ENCODE data around the gene S100A11. TPM values are rescaled to one million over a fixed set of nuclear protein-coding genes. Genes with fewer than 3 reads are reported as not detected.

Gene S100A11
- total and polyA plus RNA-seq, 2 donors (not counting 1 experiment from before 2014, with no cell fraction given) = 26.2 to 31.4 TPM

DNA sequence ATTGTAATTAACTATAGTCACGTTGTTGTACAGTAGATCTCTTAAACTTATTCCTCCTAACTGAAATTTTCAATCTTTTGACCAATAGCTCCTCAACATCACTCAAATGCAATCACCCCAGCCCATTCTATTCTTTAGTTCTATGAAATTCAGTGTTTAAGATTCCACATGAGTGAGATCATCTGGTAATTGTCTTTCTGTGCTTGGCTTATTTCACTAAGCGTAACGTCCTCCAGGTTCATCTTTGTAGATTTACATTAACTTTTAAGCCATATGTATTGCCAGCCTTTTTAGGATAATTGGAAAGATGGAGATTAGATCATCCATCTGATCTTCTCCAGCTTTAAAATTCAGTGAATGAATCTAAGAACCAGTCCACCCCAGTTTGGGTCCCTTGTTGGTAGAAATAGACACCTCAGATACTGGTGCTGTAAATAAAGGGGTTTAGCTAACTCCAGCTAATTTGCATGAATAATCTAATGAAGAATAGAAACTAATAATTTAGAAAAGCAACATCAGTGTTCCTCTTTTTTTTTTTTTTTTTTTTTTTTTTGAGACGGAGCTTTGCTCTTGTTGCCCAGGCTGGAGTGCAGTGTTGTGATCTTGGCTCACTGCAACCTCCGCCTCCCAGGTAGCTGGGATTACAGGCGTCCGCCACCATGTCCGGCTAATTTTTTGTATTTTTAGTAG lies 50.2 kb downstream of the S100A11 start:
- TF ChIP-seq EZH2 (IDR thresholded peaks at IDR 0.05; ENCODE audit: borderline replicate concordance, insufficient read depth, low read depth, low read length, poor library complexity, severe bottlenecking) = no peak
- TF ChIP-seq, protein P1, sequence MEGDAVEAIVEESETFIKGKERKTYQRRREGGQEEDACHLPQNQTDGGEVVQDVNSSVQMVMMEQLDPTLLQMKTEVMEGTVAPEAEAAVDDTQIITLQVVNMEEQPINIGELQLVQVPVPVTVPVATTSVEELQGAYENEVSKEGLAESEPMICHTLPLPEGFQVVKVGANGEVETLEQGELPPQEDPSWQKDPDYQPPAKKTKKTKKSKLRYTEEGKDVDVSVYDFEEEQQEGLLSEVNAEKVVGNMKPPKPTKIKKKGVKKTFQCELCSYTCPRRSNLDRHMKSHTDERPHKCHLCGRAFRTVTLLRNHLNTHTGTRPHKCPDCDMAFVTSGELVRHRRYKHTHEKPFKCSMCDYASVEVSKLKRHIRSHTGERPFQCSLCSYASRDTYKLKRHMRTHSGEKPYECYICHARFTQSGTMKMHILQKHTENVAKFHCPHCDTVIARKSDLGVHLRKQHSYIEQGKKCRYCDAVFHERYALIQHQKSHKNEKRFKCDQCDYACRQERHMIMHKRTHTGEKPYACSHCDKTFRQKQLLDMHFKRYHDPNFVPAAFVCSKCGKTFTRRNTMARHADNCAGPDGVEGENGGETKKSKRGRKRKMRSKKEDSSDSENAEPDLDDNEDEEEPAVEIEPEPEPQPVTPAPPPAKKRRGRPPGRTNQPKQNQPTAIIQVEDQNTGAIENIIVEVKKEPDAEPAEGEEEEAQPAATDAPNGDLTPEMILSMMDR (IDR thresholded peaks at IDR 0.05) = no peak
- no peaks in the 10 kb centered on the region for H3K79me2 ChIP-seq (ENCODE audit: control insufficient read depth, insufficient read depth, low read length)
- peaks cover 23% of the 10 kb centered on the region for H3K4me1 Mint-ChIP-seq
- WGBS (ENCODE audit: insufficient coverage) = 100% methylated on average over 4 of the region's 8 CpGs
- no peak overlapping the region for H3K27ac ChIP-seq (ENCODE audit: low read length in 2 of 2)
- ATAC-seq (ENCODE audit: low read depth) = no peak
- H3K27ac Mint-ChIP-seq = no peak overlapping the region
- POLR2A ChIA-PET = interaction anchor here (0.7 kb wide), 1 partner anchor 9 kb away, joined by 6 read pairs; no protein-coding TSS in a partner anchor
- CTCF ChIA-PET = interaction anchor here (1.3 to 12.0 kb wide), 2 partner anchors 14 to 67 kb away, joined by 3 to 138 read pairs; no protein-coding TSS in a partner anchor
- no peaks in the 10 kb centered on the region for H3K27me3 ChIP-seq (replicated peaks in 1 of 4; ENCODE audit: control extremely low read depth in 1 of 4, control insufficient read depth in 3 of 4, insufficient read depth in 4 of 4, low read length in 3 of 4)
- H3K4me3 ChIP-seq (ENCODE audit: control extremely low read depth in 1 of 5, extremely low read depth in 1 of 5, insufficient read depth in 1 of 5, low read depth in 2 of 5, low read length in 4 of 5) = no peak overlapping the region
- peaks cover 0 to 38% of the 10 kb centered on the region in 2 experiments for H3K36me3 ChIP-seq (replicated peaks in 1 of 2; ENCODE audit: control extremely low read depth in 1 of 2, control insufficient read depth in 1 of 2, extremely low read depth in 1 of 2, insufficient read depth in 2 of 2, low read length in 1 of 2)
- intact Hi-C loops (cut with micrococcal nuclease) = no loop called here
- no peaks in the 10 kb centered on the region for H3K9me3 ChIP-seq (ENCODE audit: control extremely low read depth in 1 of 3, control insufficient read depth in 2 of 3, insufficient read depth in 1 of 3, low read length in 2 of 3)
- no peaks in the 10 kb centered on the region for H3K9me3 Mint-ChIP-seq (ENCODE audit: insufficient read depth)
- no peak for DNase-seq
- H3K27me3 Mint-ChIP-seq = no peaks in the 10 kb centered on the region
- peaks cover 17% of the 10 kb centered on the region for H4K20me1 ChIP-seq (ENCODE audit: control insufficient read depth, insufficient read depth, low read length, poor library complexity, severe bottlenecking)
- H3K4me3 Mint-ChIP-seq = no peak overlapping the region
- H3K9ac ChIP-seq (ENCODE audit: low read length) = no peak overlapping the region
- no peak overlapping the region for H2AFZ ChIP-seq (ENCODE audit: insufficient read depth, low read depth, low read length, poor library complexity, severe bottlenecking)
- no peak overlapping the region for H3K4me2 ChIP-seq (replicated peaks; ENCODE audit: low read depth, low read length, poor library complexity, severe bottlenecking)
- peaks cover 4 to 9% of the 10 kb centered on the region in 2 donors for H3K4me1 ChIP-seq (ENCODE audit: control insufficient read depth in 2 of 2, insufficient read depth in 2 of 2, low read length in 2 of 2)

DNA sequence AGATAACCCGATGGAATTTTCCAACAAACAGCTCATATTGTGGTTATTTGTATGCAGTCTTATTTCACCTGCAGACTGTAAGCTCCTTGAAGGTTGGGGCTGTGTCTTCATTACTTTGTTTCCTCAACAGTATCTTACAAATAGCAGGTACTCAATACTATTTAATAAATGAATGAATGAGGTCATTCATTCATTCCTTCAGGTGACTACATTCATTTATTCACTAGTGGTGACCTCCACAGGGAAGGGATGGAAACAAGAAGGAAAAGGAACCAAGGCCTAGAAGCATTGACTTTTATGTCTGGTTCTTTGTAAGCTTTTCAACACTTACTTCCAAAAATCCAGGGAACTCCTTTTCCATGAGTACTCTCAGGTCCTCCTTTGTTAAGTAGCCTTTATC lies 51.0 kb downstream of the S100A11 start:
- ChIA-PET POLR2A (no interaction called here), CTCF (interaction anchor here (1.3 to 12.0 kb wide), 5 partner anchors 10 to 92 kb away, joined by 3 to 138 read pairs (median 3); no protein-coding TSS in a partner anchor)
- H3K27ac ChIP-seq (ENCODE audit: low read length in 2 of 2) = no peak overlapping the region
- no peaks in the 10 kb centered on the region for H3K27me3 Mint-ChIP-seq
- DNase-seq (no peak), ATAC-seq (ENCODE audit: low read depth) (no peak)
- TF ChIP-seq, protein P1 (IDR thresholded peaks at IDR 0.05) = no peak
- no peak for TF ChIP-seq EZH2 (IDR thresholded peaks at IDR 0.05; ENCODE audit: borderline replicate concordance, insufficient read depth, low read depth, low read length, poor library complexity, severe bottlenecking)
- intact Hi-C loops (cut with micrococcal nuclease) = no loop called here
- H2AFZ ChIP-seq (ENCODE audit: insufficient read depth, low read depth, low read length, poor library complexity, severe bottlenecking) = no peak overlapping the region
- WGBS (ENCODE audit: insufficient coverage) = no CpG with 5 or more reads among the region's 1 CpG
- peaks cover 17% of the 10 kb centered on the region for H4K20me1 ChIP-seq (ENCODE audit: control insufficient read depth, insufficient read depth, low read length, poor library complexity, severe bottlenecking)
- H3K4me3 ChIP-seq (ENCODE audit: control extremely low read depth in 1 of 5, extremely low read depth in 1 of 5, insufficient read depth in 1 of 5, low read depth in 2 of 5, low read length in 4 of 5) = no peak overlapping the region
- H3K4me1 ChIP-seq (ENCODE audit: control insufficient read depth in 2 of 2, insufficient read depth in 2 of 2, low read length in 2 of 2) = peaks cover 4 to 9% of the 10 kb centered on the region in 2 donors
- no peak overlapping the region for H3K27ac Mint-ChIP-seq
- H3K4me2 ChIP-seq (replicated peaks; ENCODE audit: low read depth, low read length, poor library complexity, severe bottlenecking) = no peak overlapping the region
- no peak overlapping the region for H3K4me3 Mint-ChIP-seq
- no peaks in the 10 kb centered on the region for H3K27me3 ChIP-seq (replicated peaks in 1 of 4; ENCODE audit: control extremely low read depth in 1 of 4, control insufficient read depth in 3 of 4, insufficient read depth in 4 of 4, low read length in 3 of 4)
- no peaks in the 10 kb centered on the region for H3K9me3 Mint-ChIP-seq (ENCODE audit: insufficient read depth)
- peaks cover 0 to 42% of the 10 kb centered on the region in 2 experiments for H3K36me3 ChIP-seq (replicated peaks in 1 of 2; ENCODE audit: control extremely low read depth in 1 of 2, control insufficient read depth in 1 of 2, extremely low read depth in 1 of 2, insufficient read depth in 2 of 2, low read length in 1 of 2)
- H3K4me1 Mint-ChIP-seq = peaks cover 19% of the 10 kb centered on the region
- H3K9ac ChIP-seq (ENCODE audit: low read length) = no peak overlapping the region
- no peaks in the 10 kb centered on the region for H3K79me2 ChIP-seq (ENCODE audit: control insufficient read depth, insufficient read depth, low read length)
- no peaks in the 10 kb centered on the region for H3K9me3 ChIP-seq (ENCODE audit: control extremely low read depth in 1 of 3, control insufficient read depth in 2 of 3, insufficient read depth in 1 of 3, low read length in 2 of 3)
